Mononuclear cell (primary cell): Measurements from ENCODE around the gene EPB41L4B. TPM values are rescaled to one million over a fixed set of nuclear protein-coding genes. Genes with fewer than 3 reads are reported as not detected.

Experiments
- H3K27me3 ChIP-seq: 2 replicates; pipeline ENCODE4 v1.6.0; 2011; ENCODE audit warnings: low read length, control low read depth; ENCODE audit not compliant: insufficient read depth
- H3K4me1 ChIP-seq: 2 replicates; pipeline ENCODE4 v1.5.1; 2011; ENCODE audit warnings: mild to moderate bottlenecking, low read length, control low read depth; ENCODE audit not compliant: insufficient read depth
- H3K4me3 ChIP-seq: 2 replicates; pipeline ENCODE4 v1.5.1; 2011; ENCODE audit warnings: mild to moderate bottlenecking, low read length, moderate library complexity
- H3K9me3 ChIP-seq: 2 replicates; pipeline ENCODE4 v1.5.1; 2011; ENCODE audit warnings: low read depth, mild to moderate bottlenecking, control low read depth, low read length
- total RNA-seq: library from RNA; depleted of rRNA; stranded (reverse); fragments of >200 nt; gene quantifications from one replicate; pipeline ENCODE4 v1.2.3, GENCODE V29; 2012

EPB41L4B gene
- total RNA-seq, 1 donor = not detected

GRCh38 chr9:109122726-109123621 lies 197.9 kb downstream of the EPB41L4B start:
- Histone ChIP-seq H3K4me3 (no peak overlapping the region), H3K27me3 (no peaks in the 10 kb centered on the region), H3K9me3 (no peaks in the 10 kb centered on the region), H3K4me1 (peaks cover 33% of the 10 kb centered on the region)

Other genes starting within 250 kb of the EPB41L4B start
- 37.6 TPM for gene TMEM245, start 201.1 kb downstream of the EPB41L4B start, total RNA-seq
- under 0.01 TPM for gene FRRS1L, start 153.8 kb downstream of the EPB41L4B start, total RNA-seq
- under 0.01 TPM for gene PTPN3, start 177.2 kb upstream of the EPB41L4B start, total RNA-seq